ENCODE measurements around the gene SERPINB10.

GRCh38 chr18:63972002-63972376 is 64.2 kb downstream of the SERPINB10 start:
- TF ChIP-seq CTCF (IDR thresholded peaks at IDR 0.05; ENCODE audit: insufficient read depth, low read depth, low read length) (no peak), EZH2 (IDR thresholded peaks at IDR 0.05; ENCODE audit: insufficient read depth, low read length) (no peak)
